GM21737 (cell line): ENCODE data around the gene ZNF367.

Experiments used
- ATAC-seq: cut with Tn5 transposase; IDR thresholded peaks from one replicate; pipeline ENCODE4 v1.9.1; 2021; ENCODE audit warnings: mild to moderate bottlenecking, moderate library complexity; ENCODE audit not compliant: unreplicated experiment

ZNF367 gene

DNA sequence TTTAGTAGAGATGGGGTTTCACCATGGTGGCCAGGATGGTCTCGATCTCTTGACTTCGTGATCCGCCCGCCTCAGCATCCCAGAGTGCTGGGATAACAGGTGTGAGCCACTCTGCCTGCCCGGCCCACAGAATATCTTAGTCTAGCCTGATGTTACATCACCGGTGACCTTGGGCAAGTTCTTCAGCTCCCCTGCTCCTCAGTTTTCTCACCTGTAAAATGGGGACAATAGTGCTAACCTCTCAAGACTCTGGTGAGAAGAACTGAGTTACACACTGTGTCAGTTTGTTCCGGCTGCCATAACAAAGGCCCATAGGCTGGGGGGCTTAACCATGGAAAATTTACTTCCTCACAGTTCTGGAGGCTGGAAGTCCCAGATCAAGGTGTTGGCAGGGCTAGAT lies 19.3 kb upstream of the ZNF367 start:
- no peak for ATAC-seq

DNA sequence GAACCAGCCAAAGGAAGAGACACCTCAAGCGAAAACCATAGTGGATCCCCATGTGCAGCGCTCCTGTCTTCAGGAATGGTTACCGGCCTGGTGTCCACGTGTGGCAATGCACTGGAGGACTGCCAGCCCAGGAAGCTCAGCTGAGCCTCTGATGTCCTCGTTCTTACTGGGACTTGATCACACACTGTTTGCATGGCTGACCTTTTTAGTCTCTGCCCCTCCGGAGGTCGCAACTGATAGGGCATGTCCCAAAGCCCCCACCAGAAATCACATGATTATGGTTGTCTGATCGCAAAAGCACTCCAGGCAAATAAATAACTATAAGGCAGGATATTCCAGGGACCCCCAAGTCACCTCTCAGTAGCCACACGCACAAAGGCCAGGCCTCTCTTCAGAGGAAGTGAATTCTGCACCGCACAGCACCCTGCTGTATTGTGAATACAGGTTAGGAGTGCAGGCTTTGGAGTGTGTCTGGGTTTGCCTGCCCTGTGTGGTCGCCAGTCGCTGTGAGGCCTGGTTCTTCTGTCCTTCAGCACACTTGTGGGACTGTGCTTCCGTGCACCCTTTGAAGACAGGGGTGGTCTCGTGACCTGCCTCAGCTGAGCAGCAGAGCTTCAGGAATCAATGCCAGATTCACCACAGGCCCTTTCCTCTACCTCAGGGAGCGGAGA lies 18.4 kb upstream of the ZNF367 start:
- no peak for ATAC-seq

- ATAC-seq = no peak
Observed at GRCh38 chr9:96436063-96436455, 17.9 kb upstream of the ZNF367 start.

GRCh38 chr9:96435345-96435744 lies 17.2 kb upstream of the ZNF367 start:
- no peak for ATAC-seq

GRCh38 chr9:96430377-96430776 lies 12.2 kb upstream of the ZNF367 start:
- no peak for ATAC-seq

GRCh38 chr9:96429732-96430131 lies 11.6 kb upstream of the ZNF367 start:
- ATAC-seq = no peak

DNA sequence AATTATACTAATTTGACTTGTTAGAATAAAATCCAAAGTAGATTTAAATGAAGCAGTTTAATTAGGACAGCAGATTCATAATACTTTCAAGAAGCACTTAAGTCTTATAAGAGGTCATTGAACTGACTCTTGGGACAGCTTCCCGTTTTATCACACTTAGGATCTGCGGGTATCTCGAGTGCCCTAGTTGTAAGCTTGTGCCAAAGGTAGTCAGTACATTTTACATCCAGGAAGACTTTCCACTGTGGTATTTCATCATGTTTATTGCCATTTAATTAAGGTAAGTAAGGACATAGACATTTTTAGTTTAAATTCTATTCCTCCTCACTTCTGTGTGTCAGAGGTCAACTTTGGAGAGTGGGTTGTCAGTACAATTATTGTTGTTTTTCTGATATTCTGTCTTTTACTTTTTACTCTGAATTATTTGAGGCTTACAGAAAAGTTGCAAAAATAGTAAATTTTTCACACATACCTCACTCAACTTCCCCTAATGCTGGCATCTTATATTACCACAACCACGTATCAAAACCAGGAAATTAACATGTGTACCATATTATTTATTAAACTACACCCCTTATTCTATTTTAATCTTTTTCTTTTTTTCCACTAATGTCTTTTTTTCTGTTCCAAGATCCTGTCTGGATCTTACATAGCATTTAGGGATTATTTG lies 7.5 kb upstream of the ZNF367 start:
- ATAC-seq = no peak

- ATAC-seq = no peak
Observed at GRCh38 chr9:96423985-96424336, 5.8 kb upstream of the ZNF367 start.

DNA sequence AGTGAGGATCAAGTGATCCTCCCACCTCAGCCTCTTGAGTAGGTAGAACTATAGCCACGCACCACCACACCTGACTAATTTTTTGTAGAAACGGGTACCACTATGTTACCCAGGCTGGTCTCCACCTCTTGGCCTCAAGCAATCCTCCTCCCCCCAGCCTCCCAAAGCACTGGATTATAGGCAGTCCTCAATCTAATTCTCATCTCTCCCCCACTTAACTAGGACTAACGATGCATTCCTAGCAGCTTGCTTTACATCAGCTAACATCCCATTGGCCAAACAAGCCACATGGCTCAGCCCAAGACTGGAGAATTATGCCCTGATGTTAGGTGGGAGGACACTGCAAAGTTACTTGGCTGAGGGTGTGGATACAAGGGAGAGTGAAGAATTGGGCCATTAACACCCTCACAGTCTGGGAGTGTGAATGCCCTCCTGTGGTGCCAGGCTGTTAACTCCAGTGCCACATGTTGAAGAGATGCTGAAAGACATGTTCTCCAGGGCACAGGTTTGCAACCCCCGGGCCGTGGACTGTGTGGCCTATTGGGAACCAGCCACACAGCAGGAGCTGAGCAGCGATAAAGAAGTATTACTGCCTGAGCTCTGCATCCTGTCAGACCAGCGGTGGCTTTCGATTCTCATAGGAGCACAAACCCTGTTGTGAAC lies 5.3 kb upstream of the ZNF367 start:
- no peak for ATAC-seq

- ATAC-seq = no peak
Observed at GRCh38 chr9:96420468-96421219, 2.5 kb upstream of the ZNF367 start.

- no peak for ATAC-seq
Observed at GRCh38 chr9:96419691-96419969, 1.5 kb upstream of the ZNF367 start.

DNA sequence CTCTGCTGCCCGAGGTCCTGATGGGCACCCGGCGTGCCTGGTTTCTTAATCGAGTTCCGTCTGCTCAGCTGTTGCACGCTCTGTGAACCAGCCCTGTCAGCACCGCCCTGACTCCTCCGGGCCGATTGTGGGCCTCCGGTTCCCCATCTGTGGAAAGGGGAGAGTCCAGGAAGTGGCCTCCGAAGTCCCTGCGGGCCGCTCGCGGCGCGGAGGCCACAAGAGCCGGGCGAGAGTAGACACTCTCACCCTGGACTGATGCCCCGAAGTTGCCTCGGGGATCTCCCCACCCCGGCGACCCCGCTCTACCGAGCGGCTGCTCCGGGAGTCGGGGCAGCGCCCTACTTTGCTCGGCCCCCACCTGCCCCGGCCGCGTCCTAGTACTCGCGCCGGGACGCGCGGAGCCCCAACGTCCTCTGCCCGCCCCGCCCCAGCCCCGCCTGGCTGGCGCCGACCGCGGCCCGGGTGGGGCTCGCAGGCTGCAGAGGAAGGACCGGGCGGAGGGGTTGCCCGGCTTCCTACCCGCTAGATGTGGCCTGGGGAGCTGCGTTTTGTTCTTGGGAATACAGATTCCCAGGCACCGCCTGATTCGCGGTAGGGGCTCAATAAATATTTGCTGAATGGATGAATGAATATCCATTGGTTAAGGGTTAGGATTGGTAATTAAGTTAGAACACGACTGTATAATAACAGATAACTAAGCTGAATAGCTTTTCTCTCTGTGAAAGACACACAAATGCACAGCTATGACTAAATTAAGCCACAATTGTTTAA lies 935 bp upstream of the ZNF367 start:
- peak; percentile 33 for ATAC-seq

DNA sequence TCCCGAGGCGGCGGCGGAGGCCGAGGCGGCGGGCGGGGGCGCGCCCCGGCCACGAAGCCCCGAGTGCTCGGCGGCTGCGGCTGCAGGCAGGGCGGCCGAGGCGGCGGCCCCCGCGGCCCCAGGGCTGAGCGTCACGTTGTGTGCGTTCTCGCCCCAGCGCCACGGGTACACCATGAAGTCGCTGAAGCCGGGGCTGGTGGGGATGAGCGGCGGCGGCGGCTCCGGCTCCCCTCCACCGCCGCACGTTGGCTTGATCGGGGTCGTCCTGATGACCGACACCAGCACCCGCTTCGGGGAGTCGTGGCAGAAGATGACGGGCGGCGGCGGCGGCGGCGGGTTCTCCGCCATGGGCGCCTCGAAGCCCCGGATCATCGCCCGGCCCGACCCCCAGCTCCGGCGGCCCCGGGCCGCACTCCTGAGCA lies 498 bp downstream of the ZNF367 start:
- peak; percentile 0 for ATAC-seq

DNA sequence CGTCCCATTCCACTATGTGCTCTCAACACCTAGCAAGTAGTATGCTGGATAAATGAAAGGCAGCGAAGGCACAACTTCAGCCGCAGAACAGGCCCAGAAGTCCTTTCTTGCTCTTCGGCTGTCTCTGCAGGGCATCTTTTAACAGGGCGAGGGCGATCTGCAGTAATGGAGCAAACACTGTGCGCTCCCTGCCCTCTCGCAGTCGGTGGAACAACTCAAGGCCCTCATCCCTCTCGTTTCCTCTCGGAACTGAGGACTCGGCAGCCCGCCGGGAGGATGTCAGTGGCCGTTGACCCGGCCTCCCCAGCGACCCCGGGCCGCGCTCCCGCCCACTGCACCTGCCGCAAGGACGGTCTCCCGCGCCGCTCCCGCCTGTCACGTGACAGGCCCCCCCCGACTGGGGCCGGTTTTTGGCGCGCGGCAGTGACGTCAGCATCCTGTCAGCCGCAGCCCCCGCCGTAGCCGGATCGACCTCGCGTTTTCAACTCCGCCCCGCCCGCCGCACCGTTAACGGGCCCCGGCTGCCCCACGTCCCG lies 1.1 kb downstream of the ZNF367 start:
- ATAC-seq = peak; percentile 16

DNA sequence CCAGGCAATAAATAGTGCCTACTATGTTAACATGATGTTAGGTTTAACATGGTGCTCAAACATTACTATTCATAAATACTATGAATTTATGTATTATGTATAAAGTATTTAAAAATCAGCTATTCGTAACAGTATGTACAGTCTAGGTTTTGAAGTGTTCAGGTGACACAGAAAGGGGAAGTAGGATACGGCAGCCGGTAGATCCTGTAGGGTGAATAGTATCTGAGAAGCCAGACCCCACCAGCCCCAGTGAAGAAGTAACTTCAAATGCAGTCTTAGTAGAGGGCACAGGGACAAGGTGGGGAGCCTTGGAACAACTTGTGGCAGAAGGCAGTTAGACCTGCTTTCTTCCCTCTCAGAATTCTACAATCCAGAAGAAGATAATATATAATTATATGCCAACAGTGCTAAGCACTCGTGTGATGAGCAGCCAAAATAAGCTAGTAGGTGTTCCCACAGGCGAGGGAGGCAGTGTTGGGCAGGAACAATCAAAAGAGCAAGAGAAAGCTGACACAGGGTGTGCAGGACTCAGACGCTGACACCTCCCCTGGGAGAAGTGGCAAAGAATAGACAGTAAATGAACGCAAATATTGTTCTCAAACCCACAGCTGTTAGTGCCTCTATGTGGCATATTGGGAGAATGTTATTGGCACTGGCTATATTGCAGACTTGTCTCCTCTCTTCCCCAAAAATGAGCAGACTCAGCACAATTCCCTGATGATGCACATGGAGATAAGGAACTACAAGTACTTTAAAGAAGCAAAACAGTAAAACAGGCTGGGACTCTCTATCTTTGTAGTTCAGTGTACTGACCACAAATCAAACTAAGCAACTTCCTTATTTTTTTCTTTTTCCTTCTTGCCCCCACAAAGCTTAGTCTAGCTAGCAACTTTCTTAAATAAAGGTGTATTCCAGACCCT lies 4.6 kb downstream of the ZNF367 start:
- ATAC-seq = no peak

DNA sequence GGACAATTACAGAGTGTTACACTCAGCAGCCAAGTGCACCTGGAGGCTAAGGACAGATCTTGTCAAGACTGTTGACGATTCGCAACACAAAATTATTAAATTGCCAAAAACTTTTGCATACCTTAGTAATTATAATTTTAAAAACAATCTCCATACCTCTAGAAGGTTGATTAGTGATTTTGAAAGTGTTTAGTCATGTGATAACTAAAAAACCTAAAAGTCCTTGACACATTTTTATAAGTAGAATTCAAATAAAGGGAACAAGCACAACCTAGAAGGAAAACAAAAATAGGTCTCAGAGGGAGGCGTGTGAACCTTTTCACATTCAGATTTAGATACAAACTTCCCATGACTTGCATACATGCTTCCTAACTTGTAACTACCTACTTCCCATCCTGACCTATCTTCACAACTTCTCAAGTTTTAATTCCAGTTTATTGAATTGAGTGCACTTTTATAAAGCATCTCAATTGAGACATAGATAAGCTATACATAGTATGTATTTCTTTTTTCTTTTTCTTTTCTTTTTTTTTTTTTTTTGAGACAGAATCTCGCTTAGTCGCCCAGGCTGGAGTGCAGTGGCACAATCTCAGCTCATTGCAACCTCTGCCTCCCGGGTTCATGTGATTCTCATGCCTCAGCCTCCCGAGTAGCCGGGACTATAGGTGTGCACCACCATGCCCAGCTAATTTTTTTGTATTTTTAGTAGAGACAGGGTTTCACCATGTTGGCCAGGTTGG lies 5.8 kb downstream of the ZNF367 start:
- no peak for ATAC-seq

GRCh38 chr9:96411129-96411838 lies 6.9 kb downstream of the ZNF367 start:
- no peak for ATAC-seq
